Testis (tissue), 2 donors: Measurements from ENCODE around the gene CYB5R3.

Experiments used
- CTCF ChIP-seq, 3 experiments: fragments of 450-650 bp in 2 of 3; fragments of 200-600 bp in 1 of 3; sonication (generic) in 1 of 3; IDR thresholded peaks; one replicate each; pipeline ENCODE4 v1.5.1; 2016 to 2019; ENCODE audit warnings: antibody characterized with exemption in 3 of 3, mild to moderate bottlenecking in 2 of 3, moderate library complexity in 1 of 3
- POLR2A ChIP-seq: fragments of 450-650 bp; IDR thresholded peaks from one replicate; pipeline ENCODE4 v1.6.1; 2017; ENCODE audit warnings: antibody characterized with exemption, mild to moderate bottlenecking, moderate library complexity

DNA sequence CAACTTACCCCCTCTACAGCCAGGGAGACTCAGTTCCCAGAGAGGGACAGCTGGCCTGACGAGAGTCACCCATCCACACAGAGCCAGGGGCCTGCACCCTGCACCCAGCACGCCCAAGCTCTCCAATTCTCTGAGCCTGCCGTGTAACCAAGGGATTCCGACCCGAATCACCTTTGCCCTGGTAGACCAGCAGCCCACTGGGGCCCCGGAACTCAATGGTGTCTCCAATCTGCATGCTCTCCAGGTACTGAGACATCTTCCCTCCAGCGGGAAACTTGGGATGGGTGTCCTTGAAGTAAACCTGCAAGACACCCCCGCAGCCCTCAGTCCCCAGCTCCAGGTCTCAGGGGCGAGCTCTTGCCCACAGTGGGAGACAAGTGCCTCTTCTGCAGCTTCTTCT lies 21.2 kb downstream of the CYB5R3 start:
- TF ChIP-seq CTCF (IDR thresholded peaks at IDR 0.05): no peak
- no peak for TF ChIP-seq POLR2A
